GM12892 (cell line): Measurements from ENCODE around the gene CPNE1.

ENCODE experiments used
- POLR2A ChIP-seq: IDR thresholded peaks from 2 replicates; pipeline ENCODE4 v1.6.1; 2011; ENCODE audit warnings: low read depth, low read length, control low read depth
- POLR2AphosphoS5 ChIP-seq: IDR thresholded peaks from 2 replicates; pipeline ENCODE4 v1.6.1; 2011; ENCODE audit warnings: low read depth, low read length, control low read depth
- TAF1 ChIP-seq: IDR thresholded peaks from 2 replicates; pipeline ENCODE4 v1.6.1; 2011; ENCODE audit warnings: low read depth, mild to moderate bottlenecking, control low read depth, low read length, borderline replicate concordance

DNA sequence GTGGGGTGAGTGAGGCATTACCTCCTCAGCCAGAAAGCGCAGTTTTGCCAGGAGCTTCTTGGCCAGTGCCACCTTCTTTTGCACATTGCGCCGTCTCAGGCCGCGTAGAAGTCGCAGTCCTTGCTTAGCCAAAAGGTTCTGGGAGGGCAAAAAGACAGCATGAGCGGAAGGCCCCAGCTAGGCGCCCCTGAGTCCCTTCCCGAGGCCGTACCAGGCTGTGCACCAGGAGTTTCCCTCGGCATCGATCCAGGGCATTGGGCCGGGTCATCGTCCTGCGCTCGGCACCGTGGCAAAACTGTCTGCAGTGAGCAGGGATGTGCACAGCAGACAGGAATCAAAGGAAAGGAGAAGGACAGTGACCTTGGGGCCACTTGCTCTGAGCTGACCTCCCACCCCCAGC, 69.2 kb downstream of the CPNE1 start:
- no peak for TF ChIP-seq TAF1
- no peak for TF ChIP-seq POLR2AphosphoS5
- no peak for TF ChIP-seq POLR2A
